Endodermal cell (in vitro differentiated cells): ENCODE measurements around the gene SURF2. TPM values are rescaled to one million over a fixed set of nuclear protein-coding genes. Genes with fewer than 3 reads are reported as not detected.

Source experiments
- DNase-seq: peaks from one replicate; pipeline ENCODE4 v3.0.0-alpha.2; 2017
- H3K27ac ChIP-seq: 2 replicates; pipeline ENCODE4 v1.5.1; 2013; ENCODE audit warnings: mild to moderate bottlenecking, low read depth, low read length, moderate library complexity
- H3K27me3 ChIP-seq: 2 replicates; pipeline ENCODE4 v1.6.1; 2013; ENCODE audit warnings: mild to moderate bottlenecking, low read length, moderate library complexity; ENCODE audit not compliant: insufficient read depth, control insufficient read depth, poor library complexity, severe bottlenecking
- H3K36me3 ChIP-seq: 2 replicates; pipeline ENCODE4 v1.7.0; 2013; ENCODE audit warnings: mild to moderate bottlenecking, low read length, moderate library complexity; ENCODE audit not compliant: control insufficient read depth, insufficient read depth
- H3K4me1 ChIP-seq: one replicate; pipeline ENCODE4 v1.7.0; 2013; ENCODE audit warnings: low read length; ENCODE audit not compliant: control insufficient read depth, insufficient read depth
- H3K4me3 ChIP-seq: 2 replicates; pipeline ENCODE4 v1.5.1; 2013; ENCODE audit warnings: mild to moderate bottlenecking, low read length, moderate library complexity
- H3K9ac ChIP-seq: 2 replicates; pipeline ENCODE4 v1.6.1; 2013; ENCODE audit warnings: mild to moderate bottlenecking, low read length, moderate library complexity; ENCODE audit not compliant: poor library complexity, severe bottlenecking; ENCODE audit errors: extremely low read depth
- H3K9me3 ChIP-seq: 2 replicates; pipeline ENCODE4 v1.6.1; 2013; ENCODE audit warnings: mild to moderate bottlenecking, low read length, moderate library complexity; ENCODE audit not compliant: control insufficient read depth
- H3K27ac Mint-ChIP-seq: 2 replicates; pipeline ENCODE4 v1.8.0; 2020; ENCODE audit warnings: mixed read lengths
- H3K27me3 Mint-ChIP-seq: 2 replicates; pipeline ENCODE4 v1.8.0; 2021; ENCODE audit warnings: mild to moderate bottlenecking, mixed read lengths; ENCODE audit not compliant: insufficient read depth
- H3K36me3 Mint-ChIP-seq: 2 replicates; pipeline ENCODE4 v1.8.0; 2020; ENCODE audit warnings: low read depth, mixed read lengths
- H3K4me1 Mint-ChIP-seq: 2 replicates; pipeline ENCODE4 v1.8.0; 2020; ENCODE audit warnings: mixed read lengths
- H3K4me3 Mint-ChIP-seq: 2 replicates; pipeline ENCODE4 v1.8.0; 2020; ENCODE audit warnings: mild to moderate bottlenecking, moderate library complexity, mixed read lengths
- H3K9me3 Mint-ChIP-seq: 2 replicates; pipeline ENCODE4 v1.8.0; 2020; ENCODE audit warnings: mild to moderate bottlenecking, mixed read lengths
- WGBS, 2 experiments: methylation state at CpG; one replicate each; pipeline versions ENCODE4 v1.1.5 to v1.1.7; 2013; ENCODE audit warnings: missing lambda C conversion rate in 2 of 2, mixed read lengths in 1 of 2; ENCODE audit not compliant: insufficient coverage in 1 of 2, insufficient read length in 1 of 2; 5-methylcytosine and 5-hydroxymethylcytosine counted together
- total RNA-seq, 2 donors: library from RNA; stranded (reverse); fragmentation: NEBNext Ultra II Directional in 1 of 2; extraction: Animal tissue kit (Norgen Biotek cat#: 25700) in 1 of 2; gene quantifications; 2 replicates in 1 of 2; 3 replicates in 1 of 2; pipeline ENCODE4 v1.2.1, GENCODE V29; 2021
- TF ChIP-seq, protein P1 (sequence below): fragments of 200-600 bp; sonication (generic); conservative IDR thresholded peaks from 2 replicates; pipeline ENCODE4 v1.5.0; 2021; ENCODE audit warnings: antibody characterized with exemption, mild to moderate bottlenecking

Gene SURF2
- total RNA-seq, 2 donors from 2014 or later = 18.0 to 25.9 TPM

DNA sequence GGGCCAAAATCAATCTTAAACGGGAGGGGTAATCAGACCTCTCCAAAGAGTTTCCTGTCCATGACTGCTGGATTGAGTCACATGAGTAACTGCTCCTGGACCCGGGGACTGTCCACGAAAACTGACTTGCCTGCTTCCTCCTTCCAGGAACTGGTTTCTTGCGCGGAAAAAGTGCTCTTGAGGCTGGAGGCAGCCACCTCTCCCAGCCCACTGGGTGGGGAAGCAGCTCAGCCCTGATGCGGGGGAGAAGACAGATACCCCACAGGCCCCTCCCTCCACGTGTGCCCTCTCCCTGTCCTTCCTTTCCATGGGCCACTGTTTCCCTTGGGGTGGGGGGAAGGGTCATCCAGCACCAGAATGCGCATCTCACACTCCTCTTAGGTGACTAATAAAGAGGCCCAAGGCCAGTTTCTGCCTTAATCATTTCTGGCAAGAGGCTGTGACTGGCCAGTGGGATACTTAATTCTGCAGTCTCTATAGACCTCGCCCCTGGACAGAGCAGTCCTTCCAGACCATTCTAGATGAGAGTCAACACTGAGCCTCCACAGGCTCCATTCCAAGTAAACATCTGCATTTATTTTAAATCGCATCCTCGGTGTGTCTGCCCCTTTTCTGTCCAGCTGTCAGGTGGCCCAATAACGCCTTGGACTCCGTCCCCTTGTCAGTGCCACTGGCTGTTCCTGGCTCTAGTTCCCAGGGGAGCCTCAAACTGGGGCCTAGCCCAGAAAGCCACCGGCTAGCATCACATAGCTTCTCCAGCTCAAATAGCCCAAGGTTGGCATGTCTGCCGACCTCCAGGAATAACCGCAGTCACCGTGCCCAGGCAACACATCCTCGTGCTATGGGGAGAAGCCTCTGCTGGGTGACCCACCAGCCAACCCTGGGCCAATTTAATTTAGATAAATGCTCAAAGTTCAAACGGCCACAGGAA is 49.4 kb downstream of the SURF2 start:
- no peaks in the 10 kb centered on the region for H3K27me3 Mint-ChIP-seq
- no peaks in the 10 kb centered on the region for H3K4me1 ChIP-seq
- no peak overlapping the region for H3K4me3 ChIP-seq
- no peak overlapping the region for H3K27ac ChIP-seq
- H3K4me1 Mint-ChIP-seq = no peaks in the 10 kb centered on the region
- no peaks in the 10 kb centered on the region for H3K9me3 Mint-ChIP-seq
- 87 to 89% methylated on average over 13 to 19 of the region's 19 CpGs for WGBS, 2 experiments
- no peaks in the 10 kb centered on the region for H3K9me3 ChIP-seq
- H3K36me3 ChIP-seq = peaks cover 46% of the 10 kb centered on the region
- TF ChIP-seq, protein P1, sequence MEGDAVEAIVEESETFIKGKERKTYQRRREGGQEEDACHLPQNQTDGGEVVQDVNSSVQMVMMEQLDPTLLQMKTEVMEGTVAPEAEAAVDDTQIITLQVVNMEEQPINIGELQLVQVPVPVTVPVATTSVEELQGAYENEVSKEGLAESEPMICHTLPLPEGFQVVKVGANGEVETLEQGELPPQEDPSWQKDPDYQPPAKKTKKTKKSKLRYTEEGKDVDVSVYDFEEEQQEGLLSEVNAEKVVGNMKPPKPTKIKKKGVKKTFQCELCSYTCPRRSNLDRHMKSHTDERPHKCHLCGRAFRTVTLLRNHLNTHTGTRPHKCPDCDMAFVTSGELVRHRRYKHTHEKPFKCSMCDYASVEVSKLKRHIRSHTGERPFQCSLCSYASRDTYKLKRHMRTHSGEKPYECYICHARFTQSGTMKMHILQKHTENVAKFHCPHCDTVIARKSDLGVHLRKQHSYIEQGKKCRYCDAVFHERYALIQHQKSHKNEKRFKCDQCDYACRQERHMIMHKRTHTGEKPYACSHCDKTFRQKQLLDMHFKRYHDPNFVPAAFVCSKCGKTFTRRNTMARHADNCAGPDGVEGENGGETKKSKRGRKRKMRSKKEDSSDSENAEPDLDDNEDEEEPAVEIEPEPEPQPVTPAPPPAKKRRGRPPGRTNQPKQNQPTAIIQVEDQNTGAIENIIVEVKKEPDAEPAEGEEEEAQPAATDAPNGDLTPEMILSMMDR = no peak
- H3K27ac Mint-ChIP-seq = peak overlapping the region; percentile 39
- H3K36me3 Mint-ChIP-seq = peaks cover 50% of the 10 kb centered on the region
- no peaks in the 10 kb centered on the region for H3K27me3 ChIP-seq
- H3K9ac ChIP-seq = no peak overlapping the region
- no peak overlapping the region for H3K4me3 Mint-ChIP-seq
- no peak for DNase-seq

DNA sequence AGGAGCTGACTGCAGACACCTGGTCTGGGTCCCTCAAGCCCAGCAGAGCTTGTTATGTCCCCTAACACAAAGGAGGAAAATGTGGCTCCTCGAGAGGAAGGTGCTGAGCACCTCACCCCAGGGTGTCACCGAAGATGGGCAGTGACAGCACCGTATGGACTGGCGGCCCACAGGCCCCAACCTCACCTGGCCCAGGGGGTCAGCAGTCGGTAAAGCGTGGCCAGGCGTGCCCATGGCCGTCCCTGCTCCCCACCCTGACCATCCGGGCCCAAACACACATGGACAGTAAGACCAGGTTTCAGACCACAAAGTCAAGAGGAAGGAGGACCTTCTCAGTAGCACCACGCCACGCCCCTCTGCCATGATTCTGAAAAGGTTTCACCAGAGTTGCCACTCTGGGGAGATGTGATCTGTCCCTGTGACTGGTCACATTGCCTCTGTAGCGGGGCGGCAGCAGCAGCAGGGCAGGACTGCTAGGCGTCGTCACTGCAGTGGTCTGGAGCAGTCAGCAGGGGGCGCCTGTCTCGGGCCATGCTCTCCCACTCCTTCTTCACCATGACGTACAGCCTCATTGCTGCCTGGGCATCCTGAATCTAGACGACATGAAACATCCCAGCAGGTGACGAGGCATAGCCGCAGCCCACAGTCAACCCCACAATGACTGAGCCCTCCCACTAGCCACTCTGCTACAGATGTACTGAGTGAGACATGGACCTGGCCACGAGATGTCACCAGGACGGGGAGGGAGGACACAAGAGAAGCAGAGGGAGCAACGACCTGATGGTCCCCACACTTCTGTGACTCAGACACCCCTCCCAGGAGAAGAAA is 50.3 kb downstream of the SURF2 start:
- Mint-ChIP-seq H3K4me1 (no peaks in the 10 kb centered on the region), H3K9me3 (no peaks in the 10 kb centered on the region), H3K4me3 (no peak overlapping the region), H3K27ac (peak overlapping the region; percentile 74), H3K27me3 (no peaks in the 10 kb centered on the region), H3K36me3 (peaks cover 56% of the 10 kb centered on the region)
- Histone ChIP-seq H3K4me3 (no peak overlapping the region), H3K27me3 (no peaks in the 10 kb centered on the region), H3K27ac (no peak overlapping the region), H3K36me3 (peaks cover 52% of the 10 kb centered on the region), H3K4me1 (no peaks in the 10 kb centered on the region), H3K9me3 (no peaks in the 10 kb centered on the region), H3K9ac (no peak overlapping the region)
- WGBS, 2 experiments = 69 to 71% methylated on average over 24 of the region's 24 CpGs
- DNase-seq = peak; percentile 92
- TF ChIP-seq, protein P1 = peak; percentile 98

DNA sequence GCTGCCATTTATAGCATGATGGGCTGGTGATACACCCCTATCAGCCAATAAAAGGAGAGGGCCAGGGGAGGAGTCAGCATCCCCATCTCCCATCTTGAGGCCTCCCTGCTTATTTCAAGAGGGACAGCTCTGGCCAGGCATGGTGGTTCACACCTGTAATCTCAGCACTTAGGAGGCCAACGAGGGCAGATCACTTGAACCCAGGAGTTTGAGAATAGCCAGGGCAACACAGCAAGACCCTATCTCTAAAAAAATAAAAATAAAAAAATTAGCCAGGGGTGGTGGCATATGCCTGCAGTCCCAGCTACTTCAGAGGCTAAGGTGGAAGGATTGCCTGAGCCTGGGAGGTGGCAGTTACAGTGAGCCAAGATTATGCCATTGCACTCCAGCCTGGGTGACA is 51.7 kb downstream of the SURF2 start:
- Histone ChIP-seq H3K27ac (no peak overlapping the region), H3K4me1 (no peaks in the 10 kb centered on the region), H3K27me3 (no peaks in the 10 kb centered on the region), H3K4me3 (no peak overlapping the region), H3K9me3 (no peaks in the 10 kb centered on the region), H3K9ac (no peak overlapping the region), H3K36me3 (peaks cover 64% of the 10 kb centered on the region)
- Mint-ChIP-seq H3K4me3 (no peak overlapping the region), H3K4me1 (no peaks in the 10 kb centered on the region), H3K27ac (no peak overlapping the region), H3K36me3 (peaks cover 68% of the 10 kb centered on the region), H3K9me3 (no peaks in the 10 kb centered on the region), H3K27me3 (no peaks in the 10 kb centered on the region)
- 90% methylated on average over 1 of the region's 1 CpG; no CpG with 5 or more reads in 1 of the 2 experiments for WGBS, 2 experiments
- no peak for DNase-seq
- TF ChIP-seq, protein P1 = no peak

Other genes starting within 250 kb of the SURF2 start
- 10 to 100 TPM; 28.0 to 30.7 TPM for gene RALGDS, start 235.3 kb upstream of the SURF2 start, total RNA-seq
- gene GBGT1, start 192.6 kb upstream of the SURF2 start, total RNA-seq = 10 to 100 TPM; 28.2 to 29.1 TPM
- gene OBP2B, start 147.3 kb upstream of the SURF2 start, total RNA-seq = not detected
- gene ABO, start 81.3 kb upstream of the SURF2 start, total RNA-seq = 1 to 10 TPM in 1 of 2 donors, under 1 TPM in 1; 0.35 to 1.2 TPM
- gene SURF6, start 20.4 kb upstream of the SURF2 start, total RNA-seq = 10 to 100 TPM; 22.9 to 27.5 TPM
- 10 to 100 TPM; 54.6 to 57.3 TPM for gene MED22, start 8.4 kb upstream of the SURF2 start, total RNA-seq
- gene RPL7A, start 8.3 kb upstream of the SURF2 start, total RNA-seq = 1,000 to 10,000 TPM; 2,418 to 2,634 TPM
- gene SURF1, start 63 bp upstream of the SURF2 start, total RNA-seq = 10 to 100 TPM; 45.1 to 54.4 TPM
- gene SURF4, start 19.5 kb downstream of the SURF2 start, total RNA-seq = 100 to 1,000 TPM; 178 to 187 TPM
- gene STKLD1, start 19.8 kb downstream of the SURF2 start, total RNA-seq = under 1 TPM in 1 of 2 donors, not detected in 1; 0.95 TPM
- gene REXO4, start 61.5 kb downstream of the SURF2 start, total RNA-seq = 10 to 100 TPM; 30.2 to 36.5 TPM
- 10 to 100 TPM; 13.5 to 21.7 TPM for gene ADAMTS13, start 65.8 kb downstream of the SURF2 start, total RNA-seq
- 10 to 100 TPM; 30.6 to 35.0 TPM for gene CACFD1, start 103.4 kb downstream of the SURF2 start, total RNA-seq
- gene SLC2A6, start 122.5 kb downstream of the SURF2 start, total RNA-seq = 10 to 100 TPM; 11.6 to 17.7 TPM
- gene MYMK, start 168.4 kb downstream of the SURF2 start, total RNA-seq = not detected
- under 1 TPM; 0.18 to 0.93 TPM for gene ADAMTSL2, start 178.2 kb downstream of the SURF2 start, total RNA-seq